Subcutaneous adipose tissue (tissue), 4 donors: ENCODE measurements around the gene HBM. TPM values are rescaled to one million over a fixed set of nuclear protein-coding genes. Genes with fewer than 3 reads are reported as not detected.

ENCODE experiments used
- CTCF ChIP-seq: fragments of 450-650 bp; IDR thresholded peaks from one replicate; pipeline ENCODE4 v1.5.1; 2016; ENCODE audit warnings: low read depth, mild to moderate bottlenecking, control low read depth, antibody characterized with exemption, moderate library complexity
- total RNA-seq, 4 donors: library from RNA; depleted of rRNA; stranded (reverse); fragments of >200 nt; gene quantifications; one replicate each; pipeline ENCODE4 v1.1.0, GENCODE V29; 2016

HBM gene
- total RNA-seq, 4 donors from 2014 or later, result 1.3 to 2.4 TPM; not detected in 2

GRCh38 chr16:120756-121155 lies 45.0 kb upstream of the HBM start:
- TF ChIP-seq CTCF, result no peak

GRCh38 chr16:122361-122760 lies 43.4 kb upstream of the HBM start:
- no peak for TF ChIP-seq CTCF

GRCh38 chr16:125011-125410 lies 40.8 kb upstream of the HBM start:
- TF ChIP-seq CTCF, result no peak

GRCh38 chr16:129075-129474 lies 36.7 kb upstream of the HBM start:
- TF ChIP-seq CTCF, result no peak

- no peak for TF ChIP-seq CTCF
These were observed 35.1 kb upstream of the HBM start for GRCh38 chr16:130533-131173.

- TF ChIP-seq CTCF, result no peak
These were observed 33.7 kb upstream of the HBM start for GRCh38 chr16:132120-132519.

- no peak for TF ChIP-seq CTCF
These were observed 32.1 kb upstream of the HBM start for GRCh38 chr16:133716-134115.

GRCh38 chr16:138049-138417 lies 27.7 kb upstream of the HBM start:
- TF ChIP-seq CTCF, result no peak
